NCI-H2029 treated with DMSO at 0.1 percent for 48 hours (cell line): ENCODE measurements around the gene KLHL18.
"Not testable (repeated sequence)": the region's sequence is repeated elsewhere in the genome, so short reads cannot be mapped to it uniquely, and the experiment has no call there.

Experiments used
- DNase-seq: peaks from one replicate; lab custom pipeline; 2025; lab: John Stamatoyannopoulos, UW

KLHL18 gene

DNA sequence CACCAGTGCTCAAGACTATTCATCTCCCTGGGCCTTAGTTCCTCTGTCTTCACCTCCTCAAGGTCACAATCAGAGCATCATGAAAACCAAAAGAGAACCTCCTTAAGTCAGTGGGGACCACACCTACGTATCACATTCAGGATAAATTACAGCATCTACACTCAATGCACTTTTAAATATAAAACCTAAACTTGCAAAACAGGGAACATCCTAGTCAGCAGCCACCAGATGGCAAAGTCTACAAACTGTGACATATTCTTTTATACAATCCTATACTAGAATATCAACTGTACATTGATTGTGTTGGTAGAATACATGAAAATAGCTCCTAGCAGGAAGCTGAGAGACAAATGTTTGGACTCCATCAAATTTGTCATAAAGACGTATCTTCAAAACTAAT, 8.1 kb upstream of the KLHL18 start:
- no peak for DNase-seq

DNA sequence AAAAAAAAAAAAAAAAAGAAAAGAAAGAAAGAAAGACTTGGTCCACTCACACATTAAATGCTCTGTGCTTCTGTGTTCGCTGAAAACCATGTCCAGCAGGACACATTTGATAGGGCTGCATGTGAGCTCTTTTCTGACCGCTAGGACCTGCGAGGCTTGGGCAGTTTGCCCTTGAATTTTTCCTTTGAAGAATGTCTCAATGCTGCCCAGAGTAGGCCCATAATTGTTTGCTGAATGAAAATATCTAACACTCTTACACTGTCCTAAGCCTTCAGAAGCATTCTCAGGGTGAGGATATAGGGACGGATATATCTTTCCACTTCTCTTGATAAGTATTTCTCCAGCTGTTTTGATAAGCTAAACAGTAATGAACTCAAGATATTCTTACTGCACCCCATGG, 6.2 kb upstream of the KLHL18 start:
- DNase-seq: no peak

DNA sequence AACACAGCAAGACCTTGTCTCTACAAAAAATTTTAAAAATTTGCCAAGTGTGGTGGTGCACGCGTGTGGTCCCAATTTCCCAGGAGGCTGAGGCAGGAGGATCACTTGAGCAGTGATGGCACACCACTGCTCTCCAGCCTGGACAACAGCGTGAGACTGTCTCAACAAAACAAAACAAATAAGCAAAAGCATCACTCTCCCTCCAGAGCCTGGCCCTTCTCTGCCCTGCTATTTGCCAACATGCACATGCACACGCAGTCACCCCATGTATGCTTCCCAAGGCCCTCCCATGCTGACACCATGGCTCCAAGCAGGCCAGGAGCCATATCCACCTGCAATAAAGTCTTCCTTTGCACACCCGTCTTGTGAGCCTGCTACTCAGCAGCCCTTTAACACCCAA, 2.2 kb upstream of the KLHL18 start:
- DNase-seq: no peak

DNA sequence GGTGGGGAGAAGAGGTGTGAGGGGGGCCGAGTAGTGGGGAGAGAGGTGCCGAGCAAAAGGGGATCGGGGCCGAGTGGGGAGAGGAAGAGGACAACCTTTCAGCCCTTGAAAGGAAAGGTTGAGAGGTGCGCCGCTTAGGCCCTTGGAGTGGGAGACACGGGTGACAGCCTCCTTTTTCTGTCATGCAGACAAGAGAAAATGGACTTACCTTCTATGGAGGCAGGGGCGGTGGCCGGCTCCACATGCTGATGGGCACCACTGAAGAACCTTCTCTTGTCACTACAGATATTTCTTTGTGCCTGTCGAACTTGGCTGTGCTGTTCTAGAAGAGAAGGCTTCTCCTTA, 421 bp downstream of the KLHL18 start:
- no peak for DNase-seq

DNA sequence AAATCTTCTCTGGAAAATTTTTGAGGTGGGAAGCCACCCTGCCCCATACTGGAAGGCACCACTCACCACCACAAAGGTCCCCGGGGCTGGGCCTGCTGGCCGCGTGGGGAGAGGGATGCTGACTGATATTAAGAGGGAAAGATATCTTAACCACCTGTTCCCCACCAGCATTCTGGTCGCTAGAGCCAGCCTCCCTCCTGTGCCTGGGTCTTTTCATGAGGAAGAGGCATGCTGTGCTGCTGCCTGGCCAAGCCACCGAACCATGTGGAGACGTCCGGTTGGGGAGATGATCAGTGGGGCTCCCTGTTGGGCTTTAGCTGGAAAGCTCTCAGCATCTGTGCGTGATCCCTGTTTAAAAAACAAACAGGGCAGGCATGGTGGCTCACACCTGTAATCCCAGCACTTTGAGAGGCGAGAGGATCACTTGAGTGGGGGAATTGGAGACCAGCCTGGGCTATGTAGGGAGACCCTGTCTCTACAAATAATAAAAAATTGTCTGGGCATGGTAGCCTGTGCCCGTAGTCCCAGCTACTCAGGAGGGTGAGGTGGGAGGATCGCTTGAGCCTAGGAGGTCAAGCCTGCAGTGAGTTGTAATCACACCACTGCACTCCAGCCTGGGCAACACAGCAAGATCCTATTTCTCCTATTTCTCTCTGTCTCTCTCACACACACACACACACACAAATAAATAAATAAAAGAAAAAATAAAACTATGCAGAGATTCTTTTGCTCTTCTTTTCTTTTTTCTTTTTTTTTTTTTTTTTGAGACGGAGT, 1.0 kb downstream of the KLHL18 start:
- DNase-seq: no peak

DNA sequence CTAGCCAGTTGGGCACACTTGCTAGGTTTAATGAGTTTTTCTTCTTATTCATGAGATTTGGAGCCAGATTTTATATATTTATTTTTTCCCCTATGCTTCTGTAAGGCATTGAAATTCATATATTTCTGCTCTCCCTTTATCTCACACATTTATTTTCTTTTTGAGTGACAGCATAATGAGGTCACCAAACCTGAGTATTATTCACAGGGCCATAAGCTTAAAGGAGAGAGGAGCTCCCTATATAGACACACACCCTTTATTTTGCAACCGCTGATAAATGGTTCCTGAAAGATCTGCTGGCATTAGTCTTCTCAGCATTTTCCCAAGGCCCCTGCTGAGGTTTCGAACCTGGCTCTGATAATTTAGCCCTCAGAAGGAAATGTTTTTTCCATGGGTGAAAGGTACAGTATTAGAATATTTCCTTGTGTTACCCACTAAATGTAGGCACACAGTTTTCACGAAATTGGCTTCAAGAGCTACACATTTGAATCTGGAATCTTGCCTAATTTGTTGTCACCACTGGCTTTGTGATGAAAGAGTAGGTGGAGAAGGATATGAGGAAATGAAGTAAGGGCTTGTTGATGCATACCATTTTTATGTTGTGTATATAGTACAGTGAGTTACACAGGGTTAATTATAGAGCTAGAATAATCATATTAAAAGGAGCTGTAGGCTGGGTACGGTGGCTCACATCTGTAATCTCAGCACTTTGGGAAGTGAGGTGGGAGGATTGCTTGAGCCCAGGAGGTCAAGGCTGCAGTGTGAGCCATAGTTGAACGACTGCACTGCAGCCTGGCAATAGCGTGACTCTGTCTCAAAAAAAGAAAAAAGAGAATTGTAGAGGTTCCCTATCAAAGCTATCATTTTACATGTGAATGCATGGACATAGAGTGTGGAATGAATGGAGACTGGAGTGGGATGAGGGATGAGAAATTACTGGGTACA, 6.5 kb downstream of the KLHL18 start:
- no peak for DNase-seq

DNA sequence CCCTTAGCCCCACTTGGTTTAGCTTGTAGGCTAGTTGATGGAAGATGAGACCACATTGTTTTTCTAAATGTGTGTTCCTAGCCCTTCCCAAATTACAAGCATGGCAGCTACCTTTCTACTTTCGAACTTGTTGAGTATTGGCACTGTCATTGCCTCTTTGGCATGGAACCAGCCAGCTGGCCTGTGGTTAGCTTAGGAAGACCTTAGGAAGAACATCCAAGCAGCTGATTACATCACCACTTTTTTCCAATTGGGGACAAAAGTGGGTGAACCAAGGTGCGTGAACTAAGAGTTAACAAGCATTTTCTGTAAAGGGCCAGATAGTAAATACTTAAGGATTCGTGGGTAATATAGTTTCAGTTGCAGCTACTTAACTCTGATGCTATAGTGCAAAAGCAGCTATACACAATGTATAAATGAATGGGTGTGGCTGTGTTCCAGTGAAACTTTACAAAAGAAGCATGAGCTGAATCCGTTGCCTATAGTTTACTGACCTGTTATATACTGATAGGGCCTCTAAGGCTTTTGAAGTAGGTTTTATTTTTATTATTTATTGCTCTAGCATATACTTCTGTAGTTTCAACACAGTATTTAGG, 8.5 kb downstream of the KLHL18 start:
- DNase-seq: no peak

DNA sequence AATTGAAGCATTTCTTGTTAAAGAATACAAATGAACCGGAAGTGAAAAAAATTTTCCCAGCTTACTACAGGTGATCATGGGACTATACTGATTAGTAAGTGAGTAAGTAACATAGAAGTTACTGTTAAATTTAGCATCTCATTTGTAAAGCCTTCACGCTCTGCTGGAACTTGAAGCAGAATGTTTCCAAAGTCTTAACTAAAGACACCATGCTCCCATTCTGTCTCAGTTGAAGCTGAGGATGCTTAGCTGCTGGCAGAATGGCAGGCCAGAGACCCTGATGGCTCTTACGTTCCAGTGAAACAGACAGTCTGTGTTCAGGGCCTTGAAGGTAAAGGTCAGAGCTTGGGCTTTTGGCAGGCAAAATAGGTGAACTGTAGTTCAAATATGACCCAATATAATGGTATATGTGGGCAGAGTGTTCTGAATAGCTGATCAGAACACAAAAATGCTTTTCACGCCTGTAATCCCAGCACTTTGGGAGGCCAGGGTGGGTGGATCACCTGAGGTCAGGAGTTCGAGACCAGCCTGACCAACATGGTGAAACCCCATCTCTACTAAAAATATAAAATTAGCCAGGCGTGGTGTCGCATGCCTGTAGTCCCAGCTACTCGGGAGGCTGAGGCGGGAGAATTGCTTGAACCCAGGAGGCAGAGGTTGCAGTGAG, 9.1 kb downstream of the KLHL18 start:
- not testable (repeated sequence) for DNase-seq

DNA sequence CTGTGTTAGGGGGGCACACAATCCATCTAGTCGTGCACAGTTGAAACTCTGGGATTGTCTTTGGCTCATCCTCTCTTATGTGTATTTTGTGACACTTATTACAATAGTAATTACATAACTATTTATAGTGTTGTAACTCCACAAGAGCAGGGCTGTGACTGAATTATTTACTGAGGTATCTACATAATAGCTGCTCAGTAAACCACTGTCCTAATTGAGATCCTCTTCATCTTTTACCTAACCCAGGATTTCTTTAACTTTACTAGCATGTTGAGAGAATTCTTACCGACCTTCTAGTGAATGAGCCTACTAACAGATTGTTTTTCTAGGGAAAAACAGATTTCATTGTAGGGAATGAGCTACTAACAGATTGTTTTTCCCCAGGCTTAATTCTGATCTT, 11.1 kb downstream of the KLHL18 start:
- DNase-seq: no peak

DNA sequence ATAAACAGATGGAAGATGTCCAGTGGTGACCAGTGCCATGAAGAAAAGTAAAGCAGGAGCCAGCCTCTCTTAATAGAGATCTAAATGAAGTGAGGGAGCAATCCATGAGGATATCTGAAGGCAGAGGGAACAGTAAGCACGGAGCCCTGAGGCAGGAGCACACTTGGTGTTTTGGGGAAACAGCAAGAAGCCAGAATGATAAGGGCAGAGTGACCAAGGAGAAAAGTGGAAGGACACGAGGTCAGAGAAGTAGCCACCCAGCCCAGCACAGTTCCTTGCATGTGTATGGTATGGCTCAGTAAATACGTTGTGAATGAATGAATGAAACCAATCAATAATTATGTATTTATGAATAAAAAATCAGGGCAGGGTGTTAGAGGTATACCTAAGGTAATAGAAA, 11.6 kb downstream of the KLHL18 start:
- DNase-seq: no peak

DNA sequence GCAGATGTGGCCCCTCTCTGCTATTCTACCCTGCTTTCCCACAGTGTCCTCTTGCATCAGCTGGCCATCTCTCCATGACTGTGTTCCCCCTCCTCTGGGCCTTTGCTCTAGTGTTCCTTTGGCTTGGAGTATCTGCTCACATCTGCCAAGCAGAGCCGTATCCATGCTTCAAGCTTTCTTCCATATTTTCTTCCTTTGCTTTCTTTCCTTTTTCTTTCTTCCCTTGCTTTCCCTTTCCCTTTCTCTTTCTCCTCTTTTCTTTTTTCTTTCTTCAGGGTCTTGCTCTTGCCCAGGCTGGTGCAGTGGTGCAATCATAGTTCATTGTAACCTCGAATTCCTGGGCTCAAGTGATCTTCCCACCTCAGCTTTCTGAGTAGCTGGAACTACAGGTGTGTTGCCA, 12.6 kb downstream of the KLHL18 start:
- no peak for DNase-seq

DNA sequence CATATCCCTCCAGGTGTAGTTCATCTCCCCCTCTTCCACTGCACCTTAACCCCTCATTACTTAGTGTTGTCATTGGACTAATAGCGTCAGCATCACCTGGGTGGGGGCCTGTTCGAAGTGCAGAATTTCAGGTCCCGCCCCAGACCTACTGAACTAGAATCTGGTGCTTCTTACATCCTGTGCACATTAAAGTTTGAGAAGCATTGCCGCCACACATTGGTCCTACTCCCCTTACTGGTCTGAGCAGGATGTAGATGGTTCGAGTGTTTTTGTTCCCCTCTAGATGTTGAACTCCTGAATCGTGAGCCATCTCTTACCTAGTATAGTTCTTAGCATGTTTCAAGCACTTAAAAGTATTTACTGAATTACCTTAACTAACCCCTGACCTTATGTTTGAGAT, 13.2 kb downstream of the KLHL18 start:
- no peak for DNase-seq

DNA sequence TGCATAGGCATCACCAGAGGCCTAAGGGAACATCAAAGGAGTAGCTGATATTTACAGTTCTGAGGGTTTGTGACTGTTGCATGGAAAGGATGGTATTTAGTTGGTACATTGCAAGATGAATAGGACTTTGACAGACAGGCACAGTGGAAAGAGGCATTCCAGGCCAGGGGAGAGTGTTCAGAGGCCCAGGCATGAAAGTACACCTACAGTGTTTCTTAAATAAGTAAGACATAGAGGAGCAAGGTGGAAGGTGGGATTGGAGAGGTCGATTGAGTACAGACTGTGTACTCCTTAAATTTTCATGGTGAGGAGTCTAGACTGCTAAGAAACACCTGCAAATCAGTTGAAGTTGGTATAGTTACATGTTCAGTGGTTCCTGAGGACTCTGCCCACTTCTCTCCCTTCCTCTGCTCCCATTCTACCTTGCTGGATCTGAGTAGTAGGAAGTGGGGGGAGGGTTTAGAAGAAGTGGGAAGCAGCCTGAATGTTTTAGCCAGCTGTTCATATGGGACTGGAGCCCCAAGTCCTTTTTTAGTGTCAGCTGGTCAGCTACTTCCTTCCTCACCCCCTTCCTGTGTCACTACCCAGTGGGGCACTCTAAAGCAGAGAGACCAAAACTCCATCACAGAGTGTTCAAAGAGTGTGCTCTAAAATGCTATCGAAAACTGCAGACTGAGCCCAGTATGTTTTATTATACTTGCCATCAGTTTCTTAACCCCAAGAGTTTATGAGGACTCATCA, 14.0 kb downstream of the KLHL18 start:
- DNase-seq: no peak

DNA sequence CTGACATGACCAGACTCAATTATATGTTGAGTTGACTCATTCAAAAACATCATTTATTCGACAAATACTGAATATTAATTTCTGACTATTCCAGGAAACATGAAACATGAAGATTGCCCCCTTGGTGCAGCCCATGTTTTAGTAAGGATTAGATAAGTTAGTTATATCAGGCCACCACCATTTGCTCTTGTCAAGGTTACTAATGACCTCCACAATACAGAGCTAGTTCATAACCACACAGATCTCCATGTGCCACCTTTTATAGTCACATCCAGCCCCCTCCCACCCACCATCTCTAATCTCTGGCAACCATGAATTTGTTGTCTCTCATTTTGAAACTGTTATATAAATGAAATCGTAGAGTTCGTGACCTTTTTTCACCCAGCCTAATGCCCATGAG, 15.7 kb downstream of the KLHL18 start:
- no peak for DNase-seq

DNA sequence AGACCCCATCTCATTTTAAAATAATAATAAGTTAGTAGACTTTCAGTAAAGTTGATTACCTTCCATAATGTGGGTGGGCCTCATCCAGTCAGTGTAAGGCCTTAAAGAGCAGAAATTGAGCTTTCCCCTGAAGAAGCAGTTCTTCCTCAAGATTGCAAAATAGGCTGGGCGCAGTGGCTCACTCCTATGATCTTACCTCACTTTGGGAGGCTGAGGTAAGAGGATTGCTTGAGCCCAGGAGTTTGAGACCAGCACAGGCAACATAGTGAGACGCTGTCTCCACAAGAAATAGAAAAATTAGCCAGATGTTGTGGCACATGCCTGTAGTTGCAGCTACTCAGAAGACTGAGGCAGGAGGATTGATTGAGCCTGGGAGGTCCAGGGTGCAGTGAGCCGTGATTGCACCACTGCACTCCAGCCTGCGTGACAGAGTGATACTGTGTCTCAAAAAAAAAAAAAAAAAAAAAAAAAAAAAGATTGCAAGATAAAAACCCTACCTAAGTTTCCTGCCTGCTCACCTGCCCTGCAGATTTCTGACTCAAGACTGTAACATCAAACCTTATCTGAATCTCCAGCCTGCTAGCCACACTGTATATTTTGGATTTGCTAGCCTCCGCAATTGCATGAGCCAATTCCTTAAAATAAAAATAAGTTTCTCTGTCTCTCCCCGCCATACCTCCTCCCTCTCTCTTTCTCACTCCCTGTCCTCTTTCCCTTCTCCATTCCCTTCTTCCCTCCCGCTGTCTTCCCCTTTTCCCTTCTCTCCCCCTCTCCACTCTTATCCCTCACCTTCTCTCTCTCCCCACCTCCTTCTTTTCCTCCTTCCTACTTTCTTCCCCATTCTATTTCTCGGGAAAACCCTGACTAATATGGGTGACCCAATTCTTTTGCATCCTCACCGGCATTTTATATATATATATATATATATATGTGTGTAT, 16.9 kb downstream of the KLHL18 start:
- DNase-seq: no peak

DNA sequence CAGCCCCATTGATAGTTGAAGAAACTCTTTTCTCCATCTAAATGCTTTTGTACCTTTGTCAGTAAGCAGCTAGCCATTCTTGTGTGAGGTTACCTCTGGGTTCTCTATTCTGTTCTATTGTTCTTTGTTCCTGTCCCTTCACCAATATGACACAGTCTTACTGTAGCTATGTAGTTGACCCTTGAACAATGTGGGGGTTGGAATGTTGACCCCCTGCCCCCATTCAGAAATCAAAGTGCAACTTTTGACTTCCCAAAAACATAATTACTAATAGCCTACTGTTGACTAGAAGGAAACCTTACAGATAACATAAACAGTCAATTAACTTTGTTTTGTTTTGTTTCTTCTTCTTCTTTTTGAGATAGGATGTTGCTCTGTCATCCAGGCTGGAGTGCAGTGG, 18.7 kb downstream of the KLHL18 start:
- DNase-seq: no peak

DNA sequence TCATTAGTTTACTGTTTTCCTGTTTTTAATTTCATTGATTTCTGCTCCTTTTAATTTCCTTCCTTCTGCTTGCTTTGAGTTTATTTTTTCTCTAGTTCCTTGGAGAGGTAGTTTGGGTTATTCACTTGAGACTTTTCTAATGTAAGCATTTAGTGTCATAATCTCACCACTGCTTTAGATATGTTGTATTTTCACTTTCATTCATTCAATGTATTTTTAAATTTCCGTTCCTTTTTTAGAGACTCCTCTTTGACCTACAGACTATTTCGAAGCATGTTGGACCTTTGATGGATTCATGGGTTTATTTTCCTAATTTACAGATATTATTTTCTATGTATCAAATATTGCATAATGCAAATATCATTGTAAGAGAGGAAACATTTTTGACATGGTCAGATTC, 23.3 kb downstream of the KLHL18 start:
- no peak for DNase-seq

DNA sequence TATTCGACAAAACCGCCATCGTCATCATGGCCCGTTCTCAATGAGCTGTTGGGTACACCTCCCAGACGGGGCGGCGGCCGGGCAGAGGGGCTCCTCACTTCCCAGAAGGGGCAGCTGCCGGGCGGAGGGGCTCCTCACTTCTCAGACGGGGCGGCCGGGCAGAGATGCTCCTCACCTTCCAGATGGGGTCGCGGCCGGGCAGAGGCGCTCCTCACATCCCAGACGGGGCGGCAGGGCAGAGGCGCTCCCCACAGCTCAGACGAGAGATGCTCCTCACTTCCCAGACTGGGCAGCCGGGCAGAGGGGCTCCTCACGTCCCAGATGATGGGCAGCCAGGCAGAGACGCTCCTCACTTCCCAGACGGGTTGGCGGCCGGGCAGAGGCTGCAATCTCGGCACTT, 26.5 kb downstream of the KLHL18 start:
- DNase-seq: not testable (repeated sequence)

DNA sequence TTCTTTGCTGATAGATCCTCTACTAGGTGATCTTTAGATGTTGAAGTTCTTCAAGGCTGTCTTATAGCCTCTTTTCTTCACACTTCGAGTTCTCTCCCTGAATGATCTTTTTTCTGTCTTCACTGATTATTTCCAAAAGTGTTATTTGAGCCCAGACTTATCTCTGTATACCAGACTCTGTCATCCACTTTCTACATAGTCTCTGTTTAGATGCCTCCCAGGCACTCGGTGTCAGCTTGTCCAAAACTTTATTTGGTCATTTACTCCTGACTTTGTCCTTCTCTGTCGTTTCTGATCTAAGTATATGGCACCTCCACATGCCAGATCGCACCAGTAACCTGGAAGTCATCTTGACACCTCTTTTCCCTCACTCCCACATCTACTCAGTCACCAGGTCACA, 27.6 kb downstream of the KLHL18 start:
- no peak for DNase-seq

DNA sequence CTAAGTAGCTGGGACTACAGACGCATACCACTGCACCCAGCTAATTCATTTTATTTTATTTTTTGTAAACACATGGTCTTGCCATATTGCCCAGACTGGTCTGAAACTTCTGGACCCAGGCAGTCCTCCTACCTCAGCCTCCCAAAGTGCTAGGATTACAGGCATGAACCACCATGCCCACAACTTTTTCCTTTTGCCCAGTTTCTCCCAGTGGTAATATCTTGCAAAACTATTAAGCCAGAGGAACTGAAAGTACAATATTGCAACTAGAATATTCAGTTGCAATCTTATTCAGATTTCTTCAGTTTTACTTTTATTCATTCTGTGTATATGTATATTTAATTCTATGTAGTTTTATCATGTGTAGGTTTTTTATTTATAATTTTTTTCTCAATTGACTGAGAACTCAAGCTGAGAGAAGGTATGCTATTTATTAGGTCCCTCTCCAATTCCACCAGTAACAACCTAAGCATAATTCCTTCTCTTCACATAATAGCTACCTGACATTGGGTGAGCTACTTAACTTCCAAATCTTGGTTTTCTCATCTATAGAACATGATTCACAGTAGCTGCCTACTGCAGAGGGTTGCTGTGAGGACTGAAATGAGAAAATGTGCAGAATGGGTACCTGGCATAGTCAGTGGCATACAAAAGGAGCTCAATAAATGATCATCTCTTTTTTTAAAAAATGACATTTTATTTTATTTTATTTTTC, 30.8 kb downstream of the KLHL18 start:
- DNase-seq: no peak
